A549 treated with CORT108297 at 1 μM for 4 hours (cell line): ENCODE results near the gene PITX2. TPM values are rescaled to one million over a fixed set of nuclear protein-coding genes. Genes with fewer than 3 reads are reported as not detected.

Source experiments
- total RNA-seq: library from RNA; stranded (reverse); fragments of 200-300 nt; extraction: Qiagen RNA extraction; gene quantifications from 5 replicates; pipeline ENCODE4 v1.2.3, GENCODE V29; 2022

PITX2 gene
- 0.97 to 1.2 TPM (median 1.1 TPM) in 5 replicates for total RNA-seq

DNA sequence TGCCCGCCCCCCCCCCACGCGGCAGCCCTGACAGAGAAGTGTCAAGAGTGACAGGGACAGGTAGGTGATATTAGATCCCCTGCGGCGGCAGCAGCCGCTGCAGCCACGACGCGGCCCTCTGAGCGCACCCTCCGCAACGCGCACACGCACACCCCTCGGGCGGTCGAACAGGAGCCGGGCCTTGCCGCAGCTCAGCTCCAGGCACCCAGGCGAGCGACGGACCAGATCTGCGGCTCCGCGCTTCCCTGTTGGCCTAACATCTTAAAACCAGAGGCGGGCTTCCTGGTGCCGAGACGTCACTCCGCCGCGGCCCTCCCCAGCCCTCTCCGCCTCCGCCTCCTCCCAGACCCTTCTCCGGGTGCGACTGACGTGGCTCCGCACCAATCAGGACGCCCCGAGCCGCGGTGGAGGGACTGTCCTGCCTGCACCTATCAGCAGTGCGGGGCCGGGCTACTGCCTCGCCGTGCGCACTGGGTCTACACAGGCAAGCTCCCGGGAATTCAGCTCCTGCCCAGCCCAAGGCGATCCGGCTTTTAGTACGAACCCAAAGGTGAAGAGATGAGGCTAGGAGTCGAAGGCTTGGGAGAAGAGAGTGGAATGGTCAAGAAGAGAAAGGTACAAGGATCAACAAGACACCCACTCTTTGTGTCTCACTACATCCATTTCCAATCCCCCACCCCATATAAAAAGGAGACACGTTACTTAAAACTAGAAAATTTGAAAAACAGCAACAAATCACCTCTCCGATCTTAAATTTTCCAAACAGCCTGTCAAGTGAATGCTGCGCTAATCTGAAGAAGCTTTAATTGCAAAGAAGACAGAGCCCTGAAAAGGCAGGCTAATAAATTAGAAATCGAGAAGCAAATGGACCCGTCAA lies at the start of gene PITX2:
TSS of gene PITX2 (minus strand) at position 237 of the 877 bp plus-strand sequence. CDS start 617 bp downstream, outside the sequence.

Other genes with a start within 250 kb of the PITX2 start
- gene ENPEP, start 146.9 kb downstream of the PITX2 start, total RNA-seq: 0.01 to 0.14 TPM (median 0.09 TPM) in 5 replicates